ENCODE measurements around the gene HSPA4.
A peak's percentile ranks its signal among the peaks of the same experiment; 100 is the strongest.
"Not testable (repeated sequence)": the region's sequence is repeated elsewhere in the genome, so short reads cannot be mapped to it uniquely, and the experiment has no call there.

HSPA4 gene

DNA sequence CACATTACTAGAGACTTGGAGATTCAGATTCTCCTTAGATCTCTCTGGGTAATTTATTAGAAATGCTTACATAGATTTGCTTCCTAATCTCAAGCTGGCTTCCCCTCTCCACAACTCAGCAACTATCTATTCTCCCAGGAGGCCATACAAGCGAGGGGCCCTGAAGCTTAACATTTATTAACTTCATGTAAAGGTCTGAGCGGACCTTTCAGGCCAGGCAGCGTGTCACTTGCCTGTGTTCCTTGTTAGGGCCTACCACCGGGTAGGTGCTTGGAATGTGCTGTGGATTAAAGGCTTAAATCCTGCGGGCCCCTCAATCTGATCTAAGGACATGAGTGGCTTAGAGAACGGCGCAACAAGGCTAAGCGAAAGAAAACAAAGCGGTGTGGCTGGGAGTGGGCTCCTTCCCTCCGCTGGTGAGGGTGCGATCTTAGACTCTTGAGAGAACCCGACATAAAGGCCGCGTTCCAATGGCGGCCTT lies 712 bp upstream of the HSPA4 start:
- DNase-seq: no peak

DNA sequence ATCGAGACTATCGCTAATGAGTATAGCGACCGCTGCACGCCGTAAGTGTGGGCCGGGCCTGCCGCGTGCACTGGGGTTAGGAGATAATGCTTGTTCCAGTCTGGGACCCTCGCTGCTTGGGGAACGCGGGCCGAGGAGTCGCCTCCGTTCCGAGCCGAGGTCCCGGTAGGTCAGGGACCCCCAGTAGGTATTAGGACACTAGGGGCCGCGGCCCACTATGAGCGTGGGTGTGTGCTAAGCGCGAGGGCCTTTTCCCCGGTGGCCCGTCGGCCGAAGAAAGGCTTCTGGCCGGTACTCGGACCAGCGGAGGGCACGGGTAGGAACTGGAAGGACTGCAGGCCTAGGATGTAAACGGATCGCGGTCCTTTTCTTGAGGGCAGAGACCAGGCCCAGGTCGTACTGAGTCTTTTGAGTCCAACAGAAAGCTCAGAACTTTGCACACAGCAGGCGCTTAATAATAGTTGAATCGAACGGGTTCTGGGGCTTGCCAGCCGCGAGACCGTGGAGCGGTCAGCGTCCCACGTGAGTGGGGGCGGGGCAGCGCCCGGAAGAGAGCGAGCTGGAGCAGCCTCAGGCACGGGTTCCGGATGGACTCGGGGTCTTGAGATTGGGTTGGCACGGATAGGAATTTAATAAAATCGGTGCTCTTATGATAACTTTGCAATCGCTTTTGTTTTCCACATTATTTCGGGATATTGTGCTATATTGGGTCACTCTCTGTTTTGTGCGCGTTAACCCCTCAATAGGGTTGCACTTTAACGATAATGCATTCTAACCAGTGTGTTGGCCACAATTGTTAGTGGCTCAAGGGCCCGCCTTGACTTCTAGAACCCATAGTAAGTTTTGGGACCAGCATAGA lies 733 bp downstream of the HSPA4 start:
- DNase-seq: peak; percentile 32 to 41

DNA sequence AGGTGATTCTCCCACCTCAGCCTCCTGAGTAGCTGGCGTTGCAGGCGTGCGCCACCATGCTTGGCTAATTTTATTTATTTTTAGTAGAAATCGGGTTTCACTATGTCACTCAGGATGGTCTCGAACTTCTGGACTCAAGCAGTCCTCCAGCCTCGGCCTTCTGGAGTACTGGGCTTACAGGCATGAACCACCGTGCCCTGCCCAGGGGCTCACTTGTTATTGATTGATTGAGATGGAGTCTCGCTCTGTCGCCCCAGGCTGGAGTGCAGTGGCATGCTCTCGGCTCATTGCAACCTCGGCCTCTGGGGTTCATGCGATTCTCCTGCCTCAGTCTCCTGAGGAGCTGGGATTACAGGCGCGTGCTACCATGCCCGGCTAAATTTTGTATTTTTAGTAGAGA lies 1.6 kb downstream of the HSPA4 start:
- DNase-seq: no peak

DNA sequence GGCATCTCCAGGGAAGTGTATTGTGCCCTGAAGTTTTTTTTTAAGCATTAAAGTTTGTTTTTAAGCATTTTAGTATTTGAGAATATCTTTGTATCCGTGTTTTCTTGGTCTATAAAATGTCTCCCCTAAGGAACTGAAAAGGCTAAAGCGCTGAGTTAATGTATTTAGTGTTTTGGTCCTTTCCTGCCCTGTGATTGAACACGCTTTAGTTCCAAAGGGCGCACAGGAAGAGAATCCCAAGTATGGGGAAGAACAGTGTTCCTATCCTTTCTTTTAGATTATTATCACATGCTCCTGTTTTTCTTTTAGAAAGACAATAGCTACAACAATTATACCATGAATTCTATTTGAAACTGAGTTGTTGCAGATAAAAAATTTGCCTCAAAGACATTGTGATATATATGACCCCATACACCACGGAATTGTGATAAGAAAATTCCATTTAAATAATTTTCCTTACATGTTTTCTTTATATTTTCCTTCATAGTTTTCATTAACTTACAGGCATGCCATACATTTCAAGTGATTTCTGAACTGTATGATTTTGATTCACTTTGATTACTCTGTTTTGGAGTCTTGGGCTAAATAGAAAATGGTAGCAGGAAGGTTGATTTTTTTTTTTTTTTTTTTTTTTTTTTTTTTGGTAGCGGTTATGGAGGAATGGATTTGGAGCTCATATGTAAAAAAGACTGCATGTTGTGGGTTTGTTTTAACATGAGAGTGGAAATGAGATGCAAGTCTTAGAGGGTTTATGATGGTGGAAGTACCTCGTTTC lies 3.1 kb downstream of the HSPA4 start:
- no peak for DNase-seq

DNA sequence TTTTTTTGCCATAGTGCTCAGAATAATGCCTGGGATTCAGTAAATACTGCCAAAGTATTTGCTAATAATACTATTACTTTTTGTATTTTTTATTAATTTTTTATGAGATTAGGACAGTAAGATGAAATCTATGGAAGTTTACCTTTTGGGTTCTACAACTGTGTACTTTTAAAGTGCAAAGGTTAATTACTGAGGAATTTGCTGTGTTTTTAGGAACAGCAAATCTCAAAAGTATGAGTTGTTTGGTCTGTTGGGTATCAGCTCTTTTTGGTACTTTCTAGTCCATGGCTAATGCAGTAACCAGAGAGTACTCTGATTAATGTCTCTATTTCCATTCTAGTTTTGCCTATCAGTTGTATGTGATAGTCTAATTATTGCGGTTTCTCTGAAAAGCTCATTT lies 5.1 kb downstream of the HSPA4 start:
- no peak for DNase-seq

DNA sequence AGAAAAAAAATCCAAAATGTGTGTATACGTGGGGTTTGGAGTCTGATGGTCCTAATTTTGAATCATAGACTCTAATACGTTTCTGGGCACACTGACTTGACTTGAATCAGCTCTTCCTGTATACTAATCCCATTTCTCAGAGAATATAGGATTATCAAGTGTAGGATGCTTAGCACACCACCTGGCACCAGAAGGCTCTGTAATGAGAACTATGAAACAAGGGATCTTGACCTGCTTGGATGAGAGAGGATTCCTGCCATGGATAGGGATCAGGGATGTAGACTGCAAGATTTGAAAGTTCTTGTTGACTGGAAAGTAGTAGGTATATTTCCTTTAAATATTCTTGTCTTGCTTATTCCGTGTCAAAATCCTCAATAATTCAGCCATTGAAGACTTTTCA lies 7.8 kb downstream of the HSPA4 start:
- no peak for DNase-seq

DNA sequence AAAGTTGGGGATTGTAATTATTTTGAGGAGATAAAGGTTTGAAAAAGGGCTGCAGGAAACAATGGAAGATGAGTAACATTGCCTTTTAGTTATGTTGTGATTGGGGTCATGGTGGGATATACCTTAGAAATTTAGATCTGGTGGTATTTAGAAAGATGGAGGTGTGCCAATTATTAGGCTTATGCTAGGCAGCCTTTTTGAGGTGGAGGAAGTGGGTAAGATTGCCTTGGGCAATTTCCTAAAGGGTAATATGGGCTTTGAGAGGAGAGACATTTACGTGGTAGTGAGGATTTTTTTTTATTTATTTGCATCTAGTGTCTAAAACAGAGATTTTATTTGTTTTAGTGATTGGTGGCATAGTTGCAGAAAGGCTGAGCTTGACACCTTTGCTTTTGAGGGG lies 10.5 kb downstream of the HSPA4 start:
- no peak for DNase-seq

DNA sequence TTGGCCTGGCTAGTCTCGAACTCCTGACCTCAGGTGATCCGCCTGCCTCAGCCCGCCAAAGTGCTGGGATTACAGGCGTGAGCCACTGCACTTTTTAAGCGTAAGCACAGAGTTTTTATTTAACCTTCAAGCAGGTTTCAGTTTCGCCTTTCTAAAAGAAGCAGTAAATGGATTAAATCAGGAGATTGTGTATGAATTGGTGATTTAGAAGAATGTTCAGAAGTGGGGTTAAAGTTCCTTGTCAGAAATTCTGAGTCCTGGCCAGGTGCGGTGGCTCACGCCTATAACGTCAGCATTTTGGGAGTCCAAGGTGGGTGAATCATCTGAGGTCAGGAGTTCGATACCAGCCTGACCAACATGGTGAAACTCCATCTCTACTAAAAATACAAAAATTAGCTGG lies 12.2 kb downstream of the HSPA4 start:
- DNase-seq: no peak

DNA sequence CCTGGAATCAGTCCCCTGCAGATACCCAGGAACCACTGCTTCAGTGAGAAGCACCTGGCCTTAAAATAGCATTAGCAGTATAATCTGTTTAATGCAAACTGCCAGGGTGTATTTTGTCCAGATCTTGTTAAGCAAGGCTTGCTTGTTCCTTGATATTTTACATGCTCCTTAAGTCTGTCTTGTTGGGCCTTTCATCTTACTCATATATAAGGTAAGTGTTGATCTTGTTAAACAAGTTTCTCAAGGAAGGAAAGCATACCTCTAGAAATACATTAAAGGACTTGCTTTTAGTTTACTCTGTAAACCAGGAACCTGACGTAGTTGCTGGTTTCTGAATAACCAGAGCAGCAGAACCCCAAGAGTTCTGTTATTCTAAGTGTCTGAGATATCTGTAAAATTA lies 13.7 kb downstream of the HSPA4 start:
- DNase-seq: no peak

DNA sequence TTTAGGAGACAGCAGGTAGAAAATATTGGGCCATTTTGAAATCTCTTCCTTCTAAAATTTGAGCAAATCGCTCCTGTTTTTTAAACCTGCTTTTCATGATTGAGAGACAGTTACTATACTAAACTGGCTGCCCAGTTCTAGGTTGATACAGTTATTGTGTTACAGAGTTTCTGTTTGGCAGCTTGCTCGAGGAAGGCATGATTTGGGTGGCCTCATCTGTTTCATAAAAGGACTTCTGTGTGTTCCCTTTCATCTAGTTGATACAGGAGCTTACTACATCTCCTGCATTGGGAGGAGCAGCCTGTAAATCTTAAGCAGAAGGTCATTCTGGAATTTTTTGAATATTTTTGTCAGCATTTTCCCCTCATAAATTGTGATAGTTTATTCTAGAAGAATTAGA lies 14.2 kb downstream of the HSPA4 start:
- no peak for DNase-seq

DNA sequence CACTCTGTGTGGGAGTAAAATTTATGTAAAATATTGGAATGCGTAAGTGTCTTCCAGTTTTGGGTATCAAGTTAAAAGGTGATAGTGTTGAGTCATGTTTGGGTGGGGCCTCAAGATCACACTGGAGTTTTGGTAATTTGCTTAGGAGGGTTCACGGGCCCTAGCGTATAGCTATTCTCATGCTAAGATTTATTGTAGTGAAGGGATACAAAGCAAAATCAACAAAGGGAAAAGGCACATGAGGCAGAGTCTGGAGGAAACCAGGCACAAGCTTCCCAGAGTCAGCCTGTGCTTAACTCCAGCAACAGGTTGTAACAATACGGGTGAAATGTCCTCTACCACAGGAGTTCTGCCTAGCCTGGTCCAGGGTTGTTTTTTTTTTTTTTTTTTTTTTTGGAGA lies 20.2 kb downstream of the HSPA4 start:
- no peak for DNase-seq

DNA sequence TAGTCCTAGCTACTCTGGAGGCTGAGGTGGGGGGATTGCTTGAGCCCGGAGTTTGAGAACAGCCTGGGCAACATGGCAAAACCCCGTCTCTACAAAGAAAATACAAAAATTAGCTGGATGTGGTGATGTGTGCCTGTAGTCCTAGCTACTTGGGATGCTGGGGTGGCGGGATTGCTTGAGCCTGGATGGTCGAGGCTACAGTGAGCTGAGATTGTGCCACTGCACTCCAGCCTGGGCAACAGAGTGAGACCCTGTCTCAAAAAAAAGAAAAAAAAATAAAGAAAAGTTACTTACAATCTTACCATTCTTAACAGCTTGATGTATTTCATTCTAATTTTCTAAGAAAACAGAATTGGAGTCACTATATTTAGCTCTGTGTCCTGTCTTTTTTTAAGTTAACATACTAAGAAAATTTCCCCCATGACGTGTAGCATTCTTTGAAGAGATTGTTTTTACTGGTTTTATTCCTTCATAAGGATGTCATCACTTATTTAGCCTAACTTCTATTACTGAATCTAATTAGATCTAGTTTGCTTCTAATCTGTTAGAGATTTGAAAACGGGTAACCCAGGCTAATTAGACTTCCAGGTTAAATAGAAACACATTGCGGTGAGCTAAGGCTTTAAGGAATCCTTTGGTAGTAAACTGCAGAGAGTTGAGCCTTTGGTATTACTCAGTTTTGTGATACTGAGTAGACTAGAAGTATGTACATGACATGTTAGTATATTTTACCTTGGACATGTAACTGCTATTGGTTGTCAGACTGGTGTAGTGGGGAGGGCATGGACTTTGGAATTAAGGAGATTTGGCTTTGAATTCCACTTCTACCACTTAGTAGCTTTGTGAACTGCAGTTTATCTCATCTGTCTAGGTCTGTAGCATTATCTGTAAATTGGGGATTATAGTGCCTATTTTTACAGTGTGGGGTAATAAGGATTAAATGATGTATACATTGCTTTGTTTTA lies 24.0 kb downstream of the HSPA4 start:
- DNase-seq: no peak

DNA sequence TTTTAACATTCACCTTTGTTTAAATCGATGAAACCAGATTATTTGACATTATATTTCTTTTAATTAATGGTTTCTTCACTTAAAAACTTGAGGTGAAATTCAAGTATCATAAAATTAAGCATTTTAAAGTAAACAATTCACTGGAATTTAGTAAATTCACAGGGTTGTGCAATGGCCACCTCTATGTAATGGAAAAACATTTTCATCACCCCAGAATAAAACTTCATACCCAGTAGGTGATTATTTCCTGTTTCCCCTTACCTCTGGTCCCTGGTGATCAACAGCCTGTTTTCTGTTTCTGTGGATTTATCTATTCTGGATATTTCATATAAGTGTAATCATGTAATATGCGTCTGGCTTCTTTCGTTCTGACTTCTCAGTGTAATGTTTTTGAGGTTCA lies 27.2 kb downstream of the HSPA4 start:
- no peak for DNase-seq

DNA sequence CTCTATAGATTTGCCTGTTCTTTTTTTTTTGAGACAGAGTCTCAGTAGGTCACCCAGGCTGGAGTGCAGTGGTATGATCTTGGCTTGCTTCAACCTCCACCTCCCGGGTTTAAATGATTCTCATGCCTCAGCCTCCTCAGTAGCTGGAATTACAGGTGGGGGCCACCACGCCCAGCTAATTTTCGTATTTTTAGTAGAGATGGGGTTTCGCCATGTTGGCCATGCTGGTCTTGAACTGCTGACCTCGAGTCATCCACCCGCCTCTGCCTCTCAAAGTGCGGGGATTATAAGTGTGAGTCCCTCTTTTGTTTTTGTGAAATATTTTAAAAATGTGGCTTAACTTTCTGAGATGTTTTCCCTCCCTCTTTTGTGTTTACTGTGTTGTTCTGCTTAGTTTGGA lies 29.2 kb downstream of the HSPA4 start:
- no peak for DNase-seq

DNA sequence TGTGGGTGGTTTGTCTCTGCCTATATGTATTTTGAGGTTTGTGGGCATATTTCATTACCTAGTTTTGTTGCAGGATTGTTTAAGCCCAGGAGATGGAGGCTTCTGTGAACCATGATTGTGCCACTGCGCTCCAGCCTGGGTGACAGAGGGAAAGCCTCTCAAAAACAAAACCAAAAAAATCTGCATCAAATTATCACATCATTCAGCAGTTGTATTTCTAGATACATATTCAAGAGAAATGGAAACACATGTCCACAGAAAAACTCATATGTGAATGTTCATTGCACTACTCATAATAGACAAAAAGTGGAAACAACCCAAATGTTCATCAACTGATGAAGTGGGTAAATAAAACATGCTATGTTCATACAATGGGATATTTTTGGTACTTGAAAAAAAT lies 29.9 kb downstream of the HSPA4 start:
- no peak for DNase-seq

DNA sequence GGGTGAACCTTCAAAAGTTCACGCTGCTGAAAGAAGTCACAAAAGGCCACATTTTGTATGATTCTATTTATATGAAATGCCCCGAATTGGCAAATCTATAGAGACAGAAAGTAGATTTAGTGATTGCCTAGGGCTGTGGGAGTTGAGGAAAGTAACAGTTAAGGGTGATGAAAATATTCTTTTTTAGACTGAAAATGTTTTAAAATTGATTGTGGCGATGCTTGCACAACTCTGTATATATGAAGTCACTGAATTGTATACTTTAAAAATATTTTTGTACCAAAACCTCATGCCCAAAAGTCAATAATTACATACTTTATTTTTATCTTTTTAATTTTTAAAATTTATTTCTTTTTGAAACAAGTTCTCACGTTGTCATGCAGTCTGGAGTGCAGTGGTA lies 30.3 kb downstream of the HSPA4 start:
- DNase-seq: no peak

DNA sequence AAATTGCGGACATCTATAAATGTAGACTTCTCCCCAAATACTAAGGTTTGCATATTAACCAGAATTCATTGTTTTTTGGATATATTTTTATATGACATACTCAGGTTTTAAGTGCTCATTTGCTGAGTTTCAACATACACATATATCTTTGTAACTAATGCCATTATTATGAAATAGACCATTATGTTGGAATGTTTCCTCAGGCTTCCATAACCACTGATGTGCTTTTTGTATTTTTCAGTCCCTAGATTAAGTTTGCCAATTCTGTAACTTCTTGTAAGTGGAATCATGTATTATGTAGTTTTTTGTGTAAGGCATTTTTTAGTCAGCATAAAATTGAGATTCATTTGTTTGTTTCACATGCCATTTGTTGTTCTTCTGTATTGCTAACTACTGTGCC lies 32.1 kb downstream of the HSPA4 start:
- no peak for DNase-seq

DNA sequence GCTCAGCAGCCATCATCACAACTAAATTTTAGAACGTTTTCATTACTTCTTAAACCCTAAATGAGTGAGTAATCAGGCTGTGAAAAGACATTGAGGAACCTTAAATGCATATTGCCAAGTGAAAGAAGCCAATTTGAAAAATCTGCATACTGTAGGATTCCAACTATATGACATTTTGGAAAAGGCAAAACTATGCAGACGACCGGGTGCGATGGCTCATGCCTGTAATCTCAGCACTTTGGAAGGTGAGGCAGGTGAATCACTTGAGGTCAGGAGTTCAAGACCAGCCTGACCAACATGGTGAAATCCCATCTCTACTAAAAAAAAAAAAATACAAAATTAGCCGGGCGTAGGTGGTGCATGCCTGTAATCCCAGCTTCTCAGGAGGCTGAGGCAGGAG lies 33.4 kb downstream of the HSPA4 start:
- DNase-seq: not testable (repeated sequence)

DNA sequence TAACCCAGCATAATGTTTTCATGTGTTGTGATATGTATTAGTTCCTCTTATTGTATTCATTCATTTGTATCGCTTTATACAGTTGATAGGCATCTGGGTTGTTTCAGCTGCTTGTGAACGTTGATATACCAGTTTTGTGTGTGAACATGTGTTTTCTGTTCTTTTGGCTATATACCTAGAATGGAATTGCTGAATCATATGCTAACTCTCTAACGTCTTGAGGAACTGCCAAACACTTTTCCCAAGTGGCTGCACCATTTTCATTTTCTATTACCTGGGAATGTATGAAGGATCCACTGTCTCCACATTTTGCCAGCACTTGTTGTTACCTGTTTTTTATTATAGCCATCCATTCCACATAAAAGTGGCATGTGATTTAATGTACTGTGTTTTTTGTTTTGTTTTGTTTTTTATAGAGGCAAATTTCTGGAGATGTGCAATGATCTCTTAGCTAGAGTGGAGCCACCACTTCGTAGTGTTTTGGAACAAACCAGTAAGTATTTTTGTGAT lies 34.6 kb downstream of the HSPA4 start:
- DNase-seq: no peak

DNA sequence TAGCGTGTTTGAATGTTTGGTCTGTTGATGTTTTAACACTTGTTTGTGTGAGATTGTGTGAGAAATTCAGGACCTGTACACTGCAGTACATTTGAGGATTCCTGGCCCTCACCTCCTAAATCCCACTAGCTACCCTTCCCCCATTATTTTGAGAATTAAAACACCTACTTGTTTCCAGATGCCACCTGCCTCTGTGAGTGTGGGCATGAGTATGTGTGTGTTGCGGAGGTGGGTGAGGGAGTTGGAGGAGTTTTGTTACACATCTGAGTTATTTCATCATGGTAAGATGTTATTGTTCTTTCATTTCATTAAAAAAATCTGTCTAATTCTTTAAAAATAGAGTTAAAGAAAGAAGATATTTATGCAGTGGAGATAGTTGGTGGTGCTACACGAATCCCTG lies 36.3 kb downstream of the HSPA4 start:
- DNase-seq: no peak

DNA sequence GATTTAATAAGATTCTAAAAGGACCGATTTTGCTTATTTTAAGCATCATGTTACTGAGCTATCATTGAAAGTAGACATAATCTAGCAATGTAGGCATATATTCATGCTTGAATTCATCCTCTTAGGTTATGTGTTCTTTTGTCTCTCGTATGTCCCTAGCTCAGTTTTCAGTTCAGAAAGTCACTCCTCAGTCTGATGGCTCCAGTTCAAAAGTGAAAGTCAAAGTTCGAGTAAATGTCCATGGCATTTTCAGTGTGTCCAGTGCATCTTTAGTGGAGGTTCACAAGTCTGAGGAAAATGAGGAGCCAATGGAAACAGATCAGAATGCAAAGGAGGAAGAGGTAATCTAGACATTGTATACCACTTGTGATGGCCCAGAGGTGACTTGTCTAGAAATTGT lies 39.2 kb downstream of the HSPA4 start:
- DNase-seq: no peak

DNA sequence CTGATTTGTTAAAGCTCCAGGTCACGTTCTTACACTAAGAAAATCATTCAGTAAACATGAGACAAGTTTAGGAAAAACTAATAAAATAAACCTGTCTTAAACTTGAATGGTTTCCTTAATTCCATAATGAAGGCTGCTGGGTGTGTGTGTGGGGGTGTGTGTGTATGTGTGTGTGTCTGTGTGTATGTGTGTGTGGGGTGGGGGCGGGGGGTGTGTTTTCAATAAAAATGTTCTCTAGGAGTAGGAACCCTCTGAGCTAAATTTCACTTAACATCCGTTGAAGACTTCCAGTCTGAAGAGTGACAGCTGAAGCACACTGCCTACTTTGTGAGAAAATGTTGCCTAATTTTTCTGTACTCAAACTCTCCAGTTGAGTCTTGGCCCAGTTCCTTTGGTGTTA lies 54.5 kb downstream of the HSPA4 start:
- DNase-seq: no peak
